PC-9 (cell line): Measurements from ENCODE around the gene CD36.

Source experiments
- CTCF ChIP-seq: fragments of 200-600 bp; sonication (generic); conservative IDR thresholded peaks from 2 replicates; pipeline ENCODE4 v1.6.1; 2017; ENCODE audit warnings: mixed run types, antibody characterized with exemption, mild to moderate bottlenecking, moderate library complexity
- EZH2 ChIP-seq: fragments of 200-600 bp; sonication (generic); IDR thresholded peaks from 2 replicates; pipeline ENCODE4 v1.8.0; 2017; ENCODE audit warnings: antibody characterized with exemption, low read depth

GRCh38 chr7:80634505-80634904 lies 3.9 kb upstream of the CD36 start:
- TF ChIP-seq CTCF, result no peak
- no peak for TF ChIP-seq EZH2
